Stimulated activated CD4-positive, alpha-beta T cell treated with anti-CD3 and anti-CD28 coated beads, Interleukin-12 subunit alpha, Interleukin-12 subunit beta, amount 100 ng/mL, for 48 hours (primary cell): ENCODE measurements around the gene NPHP4.
A peak's percentile ranks its signal among the peaks of the same experiment; 100 is the strongest.

ENCODE experiments used
- DNase-seq, 3 donors: peaks; one replicate each; pipeline ENCODE4 v3.0.0-alpha.2; 2020; ENCODE audit warnings: low read depth in 2 of 3, low spot score in 1 of 3

Gene NPHP4

GRCh38 chr1:5992026-5992813 lies at the start of gene NPHP4:
NPHP4 (minus strand) TSS chr1:5992425; CDS start chr1:5986289, 6,136 bp downstream.
- DNase-seq, result peak; percentile 99

GRCh38 chr1:6041432-6042062 lies 49.3 kb upstream of the NPHP4 start:
- DNase-seq, result no peak

GRCh38 chr1:6040861-6041415 lies 48.7 kb upstream of the NPHP4 start:
- no peak for DNase-seq

- DNase-seq, result no peak
Measured at GRCh38 chr1:6040444-6040843, 48.2 kb upstream of the NPHP4 start.

GRCh38 chr1:6039031-6039430 lies 46.8 kb upstream of the NPHP4 start:
- no peak for DNase-seq

GRCh38 chr1:6038603-6039002 lies 46.4 kb upstream of the NPHP4 start:
- no peak for DNase-seq

- DNase-seq, result no peak
Measured at GRCh38 chr1:6037338-6037762, 45.1 kb upstream of the NPHP4 start.

GRCh38 chr1:6035719-6036118 lies 43.5 kb upstream of the NPHP4 start:
- no peak for DNase-seq

GRCh38 chr1:6035303-6035702 lies 43.1 kb upstream of the NPHP4 start:
- no peak for DNase-seq

- no peak for DNase-seq
Measured at GRCh38 chr1:6034750-6035096, 42.5 kb upstream of the NPHP4 start.

- peak in 1 of 3 donors; percentile 37 for DNase-seq
Measured at GRCh38 chr1:6033986-6034749, 41.9 kb upstream of the NPHP4 start.

- DNase-seq, result no peak
Measured at GRCh38 chr1:6033124-6033523, 40.9 kb upstream of the NPHP4 start.

GRCh38 chr1:6030547-6031261 lies 38.5 kb upstream of the NPHP4 start:
- DNase-seq, result no peak

- no peak for DNase-seq
Measured at GRCh38 chr1:6030132-6030531, 37.9 kb upstream of the NPHP4 start.

- no peak for DNase-seq
Measured at GRCh38 chr1:6029351-6029750, 37.1 kb upstream of the NPHP4 start.

GRCh38 chr1:6028042-6028850 lies 36.0 kb upstream of the NPHP4 start:
- peak; percentile 23 to 45 (median 42) for DNase-seq

- DNase-seq, result no peak
Measured at GRCh38 chr1:6027591-6027990, 35.4 kb upstream of the NPHP4 start.

GRCh38 chr1:6026095-6026809 lies 34.0 kb upstream of the NPHP4 start:
- DNase-seq, result peak; percentile 88 to 94 (median 91)

- DNase-seq, result no peak
Measured at GRCh38 chr1:6025269-6026094, 33.3 kb upstream of the NPHP4 start.
